ENCODE results near the gene REXO4. TPM values are rescaled to one million over a fixed set of nuclear protein-coding genes. Genes with fewer than 3 reads are reported as not detected.

Gene REXO4
- total and polyA plus RNA-seq, 11 donors: 9.6 to 30.6 (median 13.7) TPM

- Histone ChIP-seq H3K9me3 (no peaks in the 10 kb centered on the region), H3K4me3 (no peak overlapping the region), H3K36me3 (no peaks in the 10 kb centered on the region), H3K27me3 (no peaks in the 10 kb centered on the region), H3K27ac (no peak overlapping the region), H3K4me1 (no peaks in the 10 kb centered on the region)
- intact Hi-C loops (cut with DNase I): no loop called here
- TF ChIP-seq CTCF (IDR thresholded peaks at IDR 0.05) (no peak), POLR2A (IDR thresholded peaks at IDR 0.05) (no peak)
- 92 to 94% (median 93%) methylated on average over 10 to 15 of the region's 15 CpGs; no CpG with 5 or more reads in 1 of the 4 donors for WGBS, 4 donors
- DNase-seq: no peak
- no peak for ATAC-seq
Measured at GRCh38 chr9:133443248-133443647, 25.4 kb upstream of the REXO4 start.

GRCh38 chr9:133441571-133441970 is 23.8 kb upstream of the REXO4 start:
- no peak for DNase-seq
- 45 to 65% (median 54%) methylated on average over 3 to 5 of the region's 5 CpGs for WGBS, 4 donors
- no peak for ATAC-seq
- Histone ChIP-seq H3K27me3 (no peaks in the 10 kb centered on the region), H3K4me3 (no peak overlapping the region), H3K36me3 (no peaks in the 10 kb centered on the region), H3K4me1 (no peaks in the 10 kb centered on the region), H3K9me3 (no peaks in the 10 kb centered on the region), H3K27ac (no peak overlapping the region)
- intact Hi-C loops (cut with DNase I): no loop called here
- TF ChIP-seq POLR2A (IDR thresholded peaks at IDR 0.05) (no peak), CTCF (IDR thresholded peaks at IDR 0.05) (no peak)

GRCh38 chr9:133440874-133441273 is 23.1 kb upstream of the REXO4 start:
- Histone ChIP-seq H3K9me3 (no peaks in the 10 kb centered on the region), H3K4me3 (no peak overlapping the region), H3K4me1 (no peaks in the 10 kb centered on the region), H3K27ac (no peak overlapping the region), H3K36me3 (no peaks in the 10 kb centered on the region), H3K27me3 (no peaks in the 10 kb centered on the region)
- 89 to 94% (median 90%) methylated on average over 12 of the region's 12 CpGs for WGBS, 4 donors
- TF ChIP-seq POLR2A (IDR thresholded peaks at IDR 0.05) (no peak), CTCF (IDR thresholded peaks at IDR 0.05) (no peak)
- intact Hi-C loops (cut with DNase I): no loop called here
- no peak for DNase-seq
- no peak for ATAC-seq

GRCh38 chr9:133439337-133439736 is 21.5 kb upstream of the REXO4 start:
- 70 to 86% (median 75%) methylated on average over 4 of the region's 4 CpGs for WGBS, 4 donors
- ATAC-seq (no peak), DNase-seq (no peak)
- Histone ChIP-seq H3K27ac (no peak overlapping the region), H3K9me3 (no peaks in the 10 kb centered on the region), H3K36me3 (no peaks in the 10 kb centered on the region), H3K4me1 (no peaks in the 10 kb centered on the region), H3K27me3 (no peaks in the 10 kb centered on the region), H3K4me3 (no peak overlapping the region)
- intact Hi-C loops (cut with DNase I): no loop called here
- TF ChIP-seq CTCF (IDR thresholded peaks at IDR 0.05) (no peak), POLR2A (IDR thresholded peaks at IDR 0.05) (no peak)

Data from heart left ventricle (tissue), 16 donors.